Loucy (cell line): Measurements from ENCODE around the gene MRTFB.

Experiments used
- H2AFZ ChIP-seq: fragments of 200-600 bp; sonication (generic); 2 replicates; pipeline ENCODE4 v1.6.0; 2016; ENCODE audit warnings: antibody characterized with exemption, mild to moderate bottlenecking, low read length, moderate library complexity
- H3F3A ChIP-seq: fragments of 200-600 bp; 2 replicates; pipeline ENCODE4 v1.6.0; 2016; ENCODE audit warnings: antibody characterized with exemption, low read depth, mild to moderate bottlenecking
- H3K27me3 ChIP-seq: fragments of 200-600 bp; sonication (generic); 2 replicates; pipeline ENCODE4 v1.6.1; 2014; ENCODE audit warnings: low read length, mild to moderate bottlenecking; ENCODE audit not compliant: insufficient read depth, poor library complexity, severe bottlenecking
- H3K36me3 ChIP-seq: fragments of 200-600 bp; sonication (generic); 2 replicates; pipeline ENCODE4 v1.6.1; 2016; ENCODE audit warnings: low read length; ENCODE audit not compliant: insufficient read depth
- H3K4me1 ChIP-seq: fragments of 200-600 bp; sonication (generic); 2 replicates; pipeline ENCODE4 v1.5.1; 2014; ENCODE audit warnings: low read length, mild to moderate bottlenecking; ENCODE audit not compliant: insufficient read depth, poor library complexity, severe bottlenecking
- H3K4me2 ChIP-seq: fragments of 200-600 bp; sonication (generic); 2 replicates; pipeline ENCODE4 v1.6.0; 2014; ENCODE audit warnings: antibody characterized with exemption, low read length, low read depth, mild to moderate bottlenecking; ENCODE audit not compliant: poor library complexity, severe bottlenecking
- H3K4me3 ChIP-seq: fragments of 200-600 bp; sonication (generic); 2 replicates; pipeline ENCODE4 v1.5.1; 2014; ENCODE audit warnings: low read length, mild to moderate bottlenecking, mixed read lengths; ENCODE audit not compliant: poor library complexity, severe bottlenecking
- H3K79me2 ChIP-seq: fragments of 200-600 bp; sonication (generic); 2 replicates; pipeline ENCODE4 v1.6.1; 2014; ENCODE audit warnings: low read length; ENCODE audit not compliant: insufficient read depth
- H3K9ac ChIP-seq: fragments of 200-600 bp; sonication (generic); 2 replicates; pipeline ENCODE4 v1.6.0; 2014; ENCODE audit warnings: mild to moderate bottlenecking, low read depth, low read length, moderate library complexity; ENCODE audit not compliant: poor library complexity, severe bottlenecking
- H3K9me2 ChIP-seq: fragments of 200-600 bp; sonication (generic); replicated peaks from 2 replicates; pipeline ENCODE4 v1.6.1; 2016; ENCODE audit warnings: low read depth, low read length, mixed read lengths
- H3K9me3 ChIP-seq: fragments of 200-600 bp; sonication (generic); 2 replicates; pipeline ENCODE4 v1.6.1; 2014; ENCODE audit warnings: mild to moderate bottlenecking, antibody characterized with exemption, low read length, low read depth; ENCODE audit not compliant: insufficient read depth
- H4K20me1 ChIP-seq: fragments of 200-600 bp; sonication (generic); 2 replicates; pipeline ENCODE4 v1.6.0; 2014; ENCODE audit warnings: antibody characterized with exemption, low read length, mild to moderate bottlenecking; ENCODE audit not compliant: insufficient read depth, poor library complexity, severe bottlenecking
- EZH2phosphoT487 ChIP-seq: fragments of 200-600 bp; IDR thresholded peaks from 2 replicates; pipeline ENCODE4 v1.6.1; 2018; ENCODE audit warnings: antibody characterized with exemption, mild to moderate bottlenecking, moderate library complexity, borderline replicate concordance
- TF ChIP-seq, protein P1 (sequence below): fragments of 200-600 bp; sonication (generic); conservative IDR thresholded peaks from 2 replicates; pipeline ENCODE4 v1.5.1; 2014; ENCODE audit warnings: mild to moderate bottlenecking, antibody characterized with exemption, low read length

MRTFB gene

DNA sequence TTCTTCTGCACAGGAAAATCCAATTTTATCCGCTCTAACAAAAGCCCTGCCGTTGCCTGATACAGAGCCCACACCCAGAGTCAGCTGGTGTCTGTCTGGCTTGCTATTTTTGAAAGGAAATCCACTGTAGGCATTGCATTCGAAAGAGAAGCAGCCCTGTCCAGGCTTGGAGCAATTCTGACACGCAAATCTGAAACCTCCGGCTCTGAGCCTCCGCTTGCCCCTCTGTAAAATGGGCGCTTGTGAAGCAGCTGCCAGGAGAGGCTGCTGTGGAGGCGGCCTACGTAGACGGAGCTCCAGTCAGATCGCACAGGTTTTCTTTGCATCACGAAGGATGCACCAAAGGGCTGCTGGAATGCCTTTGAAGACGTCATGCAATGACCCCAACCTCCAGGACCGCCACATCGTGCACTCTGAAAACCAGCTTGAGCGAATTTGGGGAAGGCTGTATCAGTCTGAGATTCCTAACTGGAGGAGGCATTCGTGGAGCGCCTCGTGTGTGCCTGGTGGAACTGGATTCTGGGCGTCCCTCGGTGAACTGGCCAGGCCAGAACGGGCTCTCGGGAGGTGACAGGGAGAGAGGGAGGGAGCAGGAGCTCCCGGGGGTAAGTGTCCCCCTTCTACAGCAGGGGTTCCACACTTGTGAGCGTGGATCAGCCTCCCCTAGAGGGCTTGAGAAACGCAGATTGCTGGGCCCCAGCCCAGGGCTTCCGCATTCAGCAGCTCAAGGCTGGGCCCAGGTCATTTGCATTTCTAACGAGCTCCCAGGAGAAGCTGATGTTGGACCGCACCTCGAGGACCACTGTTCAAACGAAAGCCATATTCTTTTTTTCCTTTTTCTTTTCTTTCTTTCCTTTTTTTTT lies 215.5 kb downstream of the MRTFB start:
- Histone ChIP-seq H3K36me3 (no peaks in the 10 kb centered on the region), H3K4me3 (peak overlapping the region; percentile 85), H3K4me1 (no peaks in the 10 kb centered on the region), H3K9me3 (no peaks in the 10 kb centered on the region; the same call in 1 of the 2 replicates), H3K79me2 (no peaks in the 10 kb centered on the region), H3F3A (no peaks in the 10 kb centered on the region), H4K20me1 (no peaks in the 10 kb centered on the region), H3K4me2 (peak overlapping the region; percentile 70), H3K27me3 (no peaks in the 10 kb centered on the region), H3K9ac (no peak overlapping the region), H2AFZ (no peak overlapping the region), H3K9me2 (no peaks in the 10 kb centered on the region)
- TF ChIP-seq, protein P1, sequence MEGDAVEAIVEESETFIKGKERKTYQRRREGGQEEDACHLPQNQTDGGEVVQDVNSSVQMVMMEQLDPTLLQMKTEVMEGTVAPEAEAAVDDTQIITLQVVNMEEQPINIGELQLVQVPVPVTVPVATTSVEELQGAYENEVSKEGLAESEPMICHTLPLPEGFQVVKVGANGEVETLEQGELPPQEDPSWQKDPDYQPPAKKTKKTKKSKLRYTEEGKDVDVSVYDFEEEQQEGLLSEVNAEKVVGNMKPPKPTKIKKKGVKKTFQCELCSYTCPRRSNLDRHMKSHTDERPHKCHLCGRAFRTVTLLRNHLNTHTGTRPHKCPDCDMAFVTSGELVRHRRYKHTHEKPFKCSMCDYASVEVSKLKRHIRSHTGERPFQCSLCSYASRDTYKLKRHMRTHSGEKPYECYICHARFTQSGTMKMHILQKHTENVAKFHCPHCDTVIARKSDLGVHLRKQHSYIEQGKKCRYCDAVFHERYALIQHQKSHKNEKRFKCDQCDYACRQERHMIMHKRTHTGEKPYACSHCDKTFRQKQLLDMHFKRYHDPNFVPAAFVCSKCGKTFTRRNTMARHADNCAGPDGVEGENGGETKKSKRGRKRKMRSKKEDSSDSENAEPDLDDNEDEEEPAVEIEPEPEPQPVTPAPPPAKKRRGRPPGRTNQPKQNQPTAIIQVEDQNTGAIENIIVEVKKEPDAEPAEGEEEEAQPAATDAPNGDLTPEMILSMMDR = no peak
- TF ChIP-seq EZH2phosphoT487 = no peak

DNA sequence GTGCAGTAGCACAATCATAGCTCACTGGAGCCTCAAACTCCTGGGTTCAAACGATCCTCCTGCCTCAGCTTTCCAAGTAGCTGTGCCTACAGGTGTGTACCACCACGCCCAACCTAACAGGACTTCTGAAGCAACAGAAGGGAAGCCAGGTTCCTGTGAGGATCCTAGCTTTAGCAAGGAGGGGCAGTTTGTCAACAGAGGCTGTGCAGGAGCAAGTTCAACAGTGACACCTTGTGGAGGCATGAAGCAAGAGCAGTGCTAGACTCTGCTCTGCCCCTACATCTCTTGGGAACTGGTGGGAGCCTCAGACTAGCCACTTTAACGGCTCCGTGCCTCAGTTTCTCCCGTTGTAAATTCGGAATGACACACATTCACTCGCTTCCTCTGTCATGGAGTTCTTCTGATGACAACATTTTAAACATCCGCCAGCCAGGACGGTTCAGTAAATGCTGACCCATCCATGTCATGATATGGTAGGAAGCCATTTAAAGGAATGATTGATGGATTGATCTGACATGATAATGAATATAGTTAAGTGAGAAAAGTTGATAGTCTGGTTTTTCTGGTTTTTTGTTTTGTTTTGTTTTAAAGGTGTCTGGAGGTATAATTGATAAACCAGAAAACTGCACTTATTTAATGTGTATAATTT lies 218.7 kb downstream of the MRTFB start:
- no peaks in the 10 kb centered on the region for H3K79me2 ChIP-seq
- no peaks in the 10 kb centered on the region; the same call in 1 of the 2 replicates for H3K9me3 ChIP-seq
- no peaks in the 10 kb centered on the region for H3K9me2 ChIP-seq
- no peaks in the 10 kb centered on the region for H3K4me1 ChIP-seq
- H3K4me2 ChIP-seq = no peak overlapping the region
- no peaks in the 10 kb centered on the region for H3K36me3 ChIP-seq
- H3K9ac ChIP-seq = no peak overlapping the region
- H3F3A ChIP-seq = no peaks in the 10 kb centered on the region
- H3K4me3 ChIP-seq = no peak overlapping the region
- no peak overlapping the region for H2AFZ ChIP-seq
- H4K20me1 ChIP-seq = no peaks in the 10 kb centered on the region
- no peaks in the 10 kb centered on the region for H3K27me3 ChIP-seq
- TF ChIP-seq EZH2phosphoT487 = no peak
- TF ChIP-seq, protein P1 = peak; percentile 60

DNA sequence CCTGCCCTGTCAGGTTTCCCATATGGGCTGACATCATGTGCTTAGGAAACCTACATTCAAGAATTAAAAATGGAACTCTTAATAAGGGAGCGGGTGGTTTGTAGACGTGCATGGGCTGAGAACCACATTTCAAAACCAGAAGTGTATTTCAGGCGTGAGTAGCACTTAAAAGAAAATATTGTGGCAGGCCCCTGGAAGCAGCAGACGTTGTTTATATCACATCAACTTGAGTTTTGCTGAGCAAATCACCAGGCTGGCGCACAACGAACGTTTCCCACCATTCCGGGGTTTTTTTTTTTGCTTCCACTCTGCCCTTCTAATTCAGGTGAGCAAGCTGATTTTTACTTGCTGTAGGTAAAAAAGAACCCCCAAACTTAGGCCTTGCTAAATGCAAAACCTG lies 220.2 kb downstream of the MRTFB start:
- H3K4me2 ChIP-seq = no peak overlapping the region
- H3K27me3 ChIP-seq = no peaks in the 10 kb centered on the region
- H3K9me2 ChIP-seq = no peaks in the 10 kb centered on the region
- TF ChIP-seq, protein P1 = no peak
- TF ChIP-seq EZH2phosphoT487 = no peak
- no peak overlapping the region for H3K9ac ChIP-seq
- no peak overlapping the region for H3K4me3 ChIP-seq
- no peaks in the 10 kb centered on the region for H3K79me2 ChIP-seq
- no peaks in the 10 kb centered on the region for H3F3A ChIP-seq
- H3K9me3 ChIP-seq = no peaks in the 10 kb centered on the region; the same call in 1 of the 2 replicates
- no peak overlapping the region for H2AFZ ChIP-seq
- H3K4me1 ChIP-seq = no peaks in the 10 kb centered on the region
- no peaks in the 10 kb centered on the region for H3K36me3 ChIP-seq
- H4K20me1 ChIP-seq = no peaks in the 10 kb centered on the region
